HG03280 (cell line): ENCODE results near the gene MYH10.

ENCODE experiments used
- ATAC-seq: cut with Tn5 transposase; IDR thresholded peaks from one replicate; pipeline ENCODE4 v1.9.1; 2021; ENCODE audit warnings: mild to moderate bottlenecking, moderate library complexity; ENCODE audit not compliant: unreplicated experiment

The MYH10 gene

GRCh38 chr17:8649157-8650118 is 18.9 kb upstream of the MYH10 start:
- ATAC-seq, result no peak

GRCh38 chr17:8647956-8648355 is 17.4 kb upstream of the MYH10 start:
- no peak for ATAC-seq

- no peak for ATAC-seq
These were observed 16.7 kb upstream of the MYH10 start for GRCh38 chr17:8647202-8647601.

- ATAC-seq, result no peak
These were observed 14.0 kb upstream of the MYH10 start for GRCh38 chr17:8644507-8644902.

GRCh38 chr17:8643855-8644506 is 13.5 kb upstream of the MYH10 start:
- no peak for ATAC-seq

GRCh38 chr17:8639709-8640108 is 9.2 kb upstream of the MYH10 start:
- no peak for ATAC-seq

GRCh38 chr17:8632061-8632460 is 1.5 kb upstream of the MYH10 start:
- no peak for ATAC-seq

GRCh38 chr17:8631554-8631877 is 991 bp upstream of the MYH10 start:
- no peak for ATAC-seq

GRCh38 chr17:8630802-8631553 is 453 bp upstream of the MYH10 start:
- peak; percentile 97 for ATAC-seq

GRCh38 chr17:8629371-8630226 is 926 bp downstream of the MYH10 start:
- no peak for ATAC-seq

GRCh38 chr17:8628609-8629169 is 1.8 kb downstream of the MYH10 start:
- ATAC-seq, result no peak

- no peak for ATAC-seq
These were observed 2.4 kb downstream of the MYH10 start for GRCh38 chr17:8628172-8628571.

GRCh38 chr17:8623591-8623990 is 6.9 kb downstream of the MYH10 start:
- no peak for ATAC-seq

- no peak for ATAC-seq
These were observed 8.3 kb downstream of the MYH10 start for GRCh38 chr17:8622191-8622590.

GRCh38 chr17:8621585-8621984 is 8.9 kb downstream of the MYH10 start:
- ATAC-seq, result no peak

GRCh38 chr17:8619294-8619693 is 11.2 kb downstream of the MYH10 start:
- no peak for ATAC-seq

GRCh38 chr17:8618825-8619224 is 11.7 kb downstream of the MYH10 start:
- ATAC-seq, result no peak

- ATAC-seq, result no peak
These were observed 15.5 kb downstream of the MYH10 start for GRCh38 chr17:8614988-8615387.

GRCh38 chr17:8611619-8612298 is 18.8 kb downstream of the MYH10 start:
- no peak for ATAC-seq

GRCh38 chr17:8611137-8611536 is 19.4 kb downstream of the MYH10 start:
- no peak for ATAC-seq
